Measurements from ENCODE around the gene LAGE3. TPM values are rescaled to one million over a fixed set of nuclear protein-coding genes. Genes with fewer than 3 reads are reported as not detected.

LAGE3 gene
- total and polyA plus RNA-seq, 2 experiments from 2014 or later = 71.2 to 71.4 TPM

DNA sequence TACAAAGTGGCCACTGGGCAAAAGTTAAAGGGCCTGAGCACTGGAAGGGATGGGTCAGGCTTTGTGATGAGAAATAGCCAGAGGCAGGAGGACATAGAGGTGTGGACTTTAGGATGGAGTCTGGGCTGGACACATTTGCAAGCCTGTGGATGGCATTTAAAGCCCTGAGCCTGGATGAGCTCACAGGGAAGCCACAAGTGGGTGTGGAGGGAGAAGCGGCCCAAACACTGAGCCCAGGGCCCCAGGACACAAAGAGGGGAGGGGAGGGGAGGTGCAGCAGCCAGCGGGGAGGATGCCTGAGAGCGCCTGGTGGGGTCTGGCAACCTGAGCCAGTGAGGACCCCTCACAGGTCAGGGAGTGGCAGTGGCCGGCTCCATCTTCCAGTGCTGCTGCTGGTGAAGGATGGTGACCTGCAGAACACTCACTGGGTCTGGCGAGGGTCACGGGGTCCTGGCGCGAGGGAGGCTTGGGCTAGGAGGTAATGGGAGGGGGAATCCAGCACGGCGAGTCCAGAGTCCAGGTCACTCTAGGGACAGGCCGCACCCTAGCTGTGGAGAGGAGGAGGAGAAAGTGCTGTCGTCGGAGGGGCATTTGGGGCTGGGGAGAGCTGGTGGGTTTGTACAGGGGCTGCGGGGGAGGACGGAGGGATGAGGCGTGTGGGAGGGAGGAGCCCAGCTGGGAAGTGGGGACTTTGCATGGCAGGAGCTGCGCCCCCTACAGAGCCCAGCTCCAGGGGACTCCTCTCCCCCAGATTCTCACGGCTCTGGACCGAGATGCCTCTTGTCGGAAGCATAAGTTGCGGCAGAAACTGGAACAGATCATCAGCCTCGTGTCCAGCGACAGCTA, 7.0 kb downstream of the LAGE3 start:
- no peak for DNase-seq (ENCODE audit: low read depth in 1 of 2, low spot score in 1 of 2)
- H3K9me3 ChIP-seq (ENCODE audit: low read depth) = no peaks in the 10 kb centered on the region
- no peak overlapping the region for H3K27ac ChIP-seq
- no peaks in the 10 kb centered on the region for H3K36me3 ChIP-seq
- TF ChIP-seq, protein P1, sequence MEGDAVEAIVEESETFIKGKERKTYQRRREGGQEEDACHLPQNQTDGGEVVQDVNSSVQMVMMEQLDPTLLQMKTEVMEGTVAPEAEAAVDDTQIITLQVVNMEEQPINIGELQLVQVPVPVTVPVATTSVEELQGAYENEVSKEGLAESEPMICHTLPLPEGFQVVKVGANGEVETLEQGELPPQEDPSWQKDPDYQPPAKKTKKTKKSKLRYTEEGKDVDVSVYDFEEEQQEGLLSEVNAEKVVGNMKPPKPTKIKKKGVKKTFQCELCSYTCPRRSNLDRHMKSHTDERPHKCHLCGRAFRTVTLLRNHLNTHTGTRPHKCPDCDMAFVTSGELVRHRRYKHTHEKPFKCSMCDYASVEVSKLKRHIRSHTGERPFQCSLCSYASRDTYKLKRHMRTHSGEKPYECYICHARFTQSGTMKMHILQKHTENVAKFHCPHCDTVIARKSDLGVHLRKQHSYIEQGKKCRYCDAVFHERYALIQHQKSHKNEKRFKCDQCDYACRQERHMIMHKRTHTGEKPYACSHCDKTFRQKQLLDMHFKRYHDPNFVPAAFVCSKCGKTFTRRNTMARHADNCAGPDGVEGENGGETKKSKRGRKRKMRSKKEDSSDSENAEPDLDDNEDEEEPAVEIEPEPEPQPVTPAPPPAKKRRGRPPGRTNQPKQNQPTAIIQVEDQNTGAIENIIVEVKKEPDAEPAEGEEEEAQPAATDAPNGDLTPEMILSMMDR (IDR thresholded peaks at IDR 0.05; ENCODE audit: low read depth, low read length) = no peak
- H3K27me3 ChIP-seq = no peaks in the 10 kb centered on the region
- H3K4me1 ChIP-seq (ENCODE audit: low read depth) = no peaks in the 10 kb centered on the region
- H3K4me3 ChIP-seq = no peak overlapping the region

DNA sequence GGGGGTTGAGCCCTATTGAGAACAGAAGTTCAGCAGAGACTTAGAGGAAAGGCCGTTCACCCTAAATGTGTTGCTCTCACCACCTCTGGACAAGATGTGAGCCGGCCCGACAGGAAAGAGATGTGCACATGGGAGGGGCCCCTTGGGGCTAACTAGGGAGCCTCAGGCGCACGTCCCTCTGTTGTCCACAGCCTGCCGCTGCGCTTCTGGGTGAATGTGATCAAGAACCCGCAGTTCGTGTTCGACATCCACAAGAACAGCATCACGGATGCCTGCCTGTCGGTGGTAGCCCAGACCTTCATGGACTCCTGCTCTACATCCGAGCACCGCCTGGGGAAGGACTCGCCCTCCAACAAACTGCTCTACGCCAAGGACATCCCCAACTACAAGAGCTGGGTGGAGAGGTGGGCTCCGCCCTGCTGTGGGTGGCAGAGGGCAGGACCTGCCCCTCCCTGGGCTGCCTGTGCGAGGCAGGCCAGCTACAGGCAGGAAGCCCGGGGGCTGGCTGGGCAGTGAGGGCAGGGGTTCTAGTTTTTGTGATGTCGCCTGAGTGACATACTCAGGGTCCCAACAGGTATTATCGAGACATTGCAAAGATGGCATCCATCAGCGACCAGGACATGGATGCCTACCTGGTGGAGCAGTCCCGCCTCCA, 8.0 kb downstream of the LAGE3 start:
- no peak for DNase-seq (ENCODE audit: low read depth in 1 of 2, low spot score in 1 of 2)
- Histone ChIP-seq H3K36me3 (no peaks in the 10 kb centered on the region), H3K9me3 (ENCODE audit: low read depth) (no peaks in the 10 kb centered on the region), H3K27ac (no peak overlapping the region), H3K4me3 (no peak overlapping the region), H3K4me1 (ENCODE audit: low read depth) (no peaks in the 10 kb centered on the region), H3K27me3 (no peaks in the 10 kb centered on the region)
- TF ChIP-seq, protein P1 (IDR thresholded peaks at IDR 0.05; ENCODE audit: low read depth, low read length) = no peak

DNA sequence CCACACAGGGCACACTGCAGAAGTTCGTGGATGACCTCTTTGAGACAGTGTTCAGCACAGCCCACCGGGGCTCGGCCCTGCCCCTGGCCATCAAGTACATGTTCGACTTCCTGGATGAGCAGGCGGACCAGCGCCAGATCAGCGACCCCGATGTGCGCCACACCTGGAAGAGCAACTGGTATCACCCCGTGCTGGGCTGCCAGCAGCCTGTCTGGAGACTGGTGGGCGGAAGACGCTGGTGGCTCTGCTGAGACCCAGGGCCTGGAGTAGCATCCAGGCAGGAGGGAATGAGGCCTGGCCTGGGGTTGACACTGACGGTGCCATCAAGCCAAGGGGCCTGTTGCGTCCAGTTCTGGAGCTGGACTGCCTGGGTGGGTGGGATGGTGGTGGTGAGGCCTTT, 8.6 kb downstream of the LAGE3 start:
- H3K36me3 ChIP-seq = no peaks in the 10 kb centered on the region
- H3K27ac ChIP-seq = no peak overlapping the region
- DNase-seq (ENCODE audit: low read depth in 1 of 2, low spot score in 1 of 2) = no peak
- H3K27me3 ChIP-seq = no peaks in the 10 kb centered on the region
- H3K9me3 ChIP-seq (ENCODE audit: low read depth) = no peaks in the 10 kb centered on the region
- TF ChIP-seq, protein P1 (IDR thresholded peaks at IDR 0.05; ENCODE audit: low read depth, low read length) = no peak
- no peaks in the 10 kb centered on the region for H3K4me1 ChIP-seq (ENCODE audit: low read depth)
- H3K4me3 ChIP-seq = no peak overlapping the region

DNA sequence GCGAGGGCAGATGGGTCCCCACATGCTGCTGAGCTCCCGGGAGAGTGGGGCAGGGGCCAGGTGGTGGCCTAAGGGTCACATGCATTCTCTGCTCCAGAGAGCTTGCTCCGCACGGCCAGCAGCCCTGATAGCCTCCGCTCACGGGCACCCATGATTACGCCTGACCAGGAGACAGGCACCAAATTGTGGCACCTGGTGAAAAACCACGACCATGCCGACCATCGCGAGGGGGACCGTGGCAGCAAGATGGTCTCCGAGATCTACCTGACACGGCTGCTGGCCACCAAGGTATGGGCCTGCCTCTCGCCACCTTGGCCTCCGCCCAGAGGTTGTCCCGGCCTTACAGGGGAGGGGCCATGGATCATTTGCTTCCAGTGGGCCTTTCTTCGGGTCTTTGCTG, 9.2 kb downstream of the LAGE3 start:
- TF ChIP-seq, protein P1 (IDR thresholded peaks at IDR 0.05; ENCODE audit: low read depth, low read length) = no peak
- Histone ChIP-seq H3K27ac (no peak overlapping the region), H3K9me3 (ENCODE audit: low read depth) (no peaks in the 10 kb centered on the region), H3K4me3 (no peak overlapping the region), H3K27me3 (no peaks in the 10 kb centered on the region), H3K4me1 (ENCODE audit: low read depth) (no peaks in the 10 kb centered on the region), H3K36me3 (no peaks in the 10 kb centered on the region)
- DNase-seq (ENCODE audit: low read depth in 1 of 2, low spot score in 1 of 2) = no peak

DNA sequence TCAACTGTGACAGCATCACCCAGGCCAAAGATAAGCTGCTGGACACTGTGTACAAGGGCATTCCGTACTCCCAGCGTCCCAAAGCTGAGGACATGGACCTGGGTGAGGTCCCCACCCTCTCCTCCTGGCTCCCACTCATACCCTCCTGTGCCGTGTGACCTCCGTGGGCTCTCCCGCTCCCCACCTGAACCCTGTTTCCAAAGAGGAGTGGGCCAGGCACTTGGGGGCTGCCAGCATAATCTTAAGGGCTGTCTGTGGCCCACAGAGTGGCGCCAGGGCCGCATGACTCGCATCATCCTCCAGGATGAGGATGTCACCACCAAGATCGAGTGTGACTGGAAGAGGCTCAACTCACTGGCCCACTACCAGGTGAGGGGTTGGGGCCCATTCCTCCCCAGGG, 10.0 kb downstream of the LAGE3 start:
- H3K27ac ChIP-seq = no peak overlapping the region
- no peaks in the 10 kb centered on the region for H3K36me3 ChIP-seq
- DNase-seq (ENCODE audit: low read depth in 1 of 2, low spot score in 1 of 2) = no peak
- TF ChIP-seq, protein P1 (IDR thresholded peaks at IDR 0.05; ENCODE audit: low read depth, low read length) = no peak
- no peaks in the 10 kb centered on the region for H3K9me3 ChIP-seq (ENCODE audit: low read depth)
- H3K4me1 ChIP-seq (ENCODE audit: low read depth) = no peaks in the 10 kb centered on the region
- H3K27me3 ChIP-seq = no peaks in the 10 kb centered on the region
- no peak overlapping the region for H3K4me3 ChIP-seq

Data from cardiac muscle cell (in vitro differentiated cells and primary cell).